HepG2 (cell line): ENCODE measurements around the gene CFAP61. TPM values are rescaled to one million over a fixed set of nuclear protein-coding genes. Genes with fewer than 3 reads are reported as not detected.

Experiments
- ATAC-seq: fragments of 200-7000 bp; cut with Tn5 transposase; 3 replicates; pipeline ENCODE4 v1.9.1; 2020; ENCODE audit warnings: mild to moderate bottlenecking, moderate library complexity
- BruUV-seq: library from RNA; stranded (reverse); fragments of 400-500 nt; replicated peaks from 2 replicates; lab custom pipeline; 2021; lab: Mats Ljungman, UMichigan
- CTCF ChIA-PET: fragments of 300-600 bp; formaldehyde crosslinking; extraction: SDS; loops from one replicate; lab custom pipeline; 2021; ENCODE audit warnings: low total read pairs, inconsistent platforms, low intra/inter-chr PET ratio; lab: Yijun Ruan, JAX
- POLR2A ChIA-PET: fragments of 350-600 bp; sonication (Branson Sonifier 250); formaldehyde crosslinking; loops from one replicate; lab custom pipeline; 2020; ENCODE audit warnings: antibody characterized with exemption, inconsistent platforms; lab: Yijun Ruan, JAX
- DNase-seq: peaks from one replicate; pipeline ENCODE4 v3.0.0-alpha.2; 2015; ENCODE audit warnings: low spot score
- FAIRE-seq: peaks from 3 replicates; lab custom pipeline; 2011; peaks lifted over from hg19 to GRCh38; lab: Jason Lieb, UNC
- H2AFZ ChIP-seq: one replicate; pipeline ENCODE4 v1.6.1; 2011; ENCODE audit warnings: low read length, inconsistent platforms
- H3K27ac ChIP-seq: fragments of 300-600 bp; 3 replicates; pipeline ENCODE4 v1.8.0; 2011; ENCODE audit warnings: mixed run types, mild to moderate bottlenecking, mixed read lengths, low read length, inconsistent platforms; ENCODE audit not compliant: insufficient read depth; ENCODE audit errors: extremely low read length
- H3K27me3 ChIP-seq, 2 experiments: fragments of 200-600 bp in 1 of 2; 2 replicates in 1 of 2; 3 replicates in 1 of 2; pipeline versions ENCODE4 v1.6.0 to v1.8.0; 2011; ENCODE audit warnings: low read length in 2 of 2, mild to moderate bottlenecking in 2 of 2, moderate library complexity in 2 of 2, inconsistent platforms in 1 of 2; ENCODE audit not compliant: insufficient read depth in 2 of 2, control insufficient read depth in 1 of 2
- H3K36me3 ChIP-seq, 2 experiments: fragments of 200-600 bp in 1 of 2; replicated peaks in 1 of 2; 2 replicates in 1 of 2; 3 replicates in 1 of 2; pipeline versions ENCODE4 v1.5.1 to v1.8.0; 2011; ENCODE audit warnings: low read length in 2 of 2, inconsistent platforms in 1 of 2; ENCODE audit not compliant: insufficient read depth in 2 of 2, control insufficient read depth in 1 of 2
- H3K4me1 ChIP-seq: 2 replicates; pipeline ENCODE4 v1.5.1; 2012; ENCODE audit warnings: low read length, inconsistent platforms; ENCODE audit not compliant: insufficient read depth
- H3K4me2 ChIP-seq: 2 replicates; pipeline ENCODE4 v1.6.0; 2011; ENCODE audit warnings: low read depth, low read length, inconsistent platforms
- H3K4me3 ChIP-seq, 3 experiments: fragments of 200-600 bp in 1 of 3; sonication (generic), shearing (Covaris generic) in 1 of 3; replicated peaks in 1 of 3; 2 replicates each; pipeline ENCODE4 v1.5.1; 2011 to 2016; ENCODE audit warnings: low read length in 3 of 3, inconsistent platforms in 2 of 3, low read depth in 2 of 3, mild to moderate bottlenecking in 2 of 3, control low read depth in 1 of 3, mixed read lengths in 1 of 3; ENCODE audit not compliant: insufficient read depth in 1 of 3
- H3K79me2 ChIP-seq: one replicate; pipeline ENCODE4 v1.6.1; 2011; ENCODE audit warnings: low read length, inconsistent platforms; ENCODE audit not compliant: insufficient read depth
- H3K9ac ChIP-seq: 2 replicates; pipeline ENCODE4 v1.6.0; 2011; ENCODE audit warnings: mild to moderate bottlenecking, low read depth, low read length, inconsistent platforms; ENCODE audit not compliant: insufficient read depth
- H3K9me3 ChIP-seq: 2 replicates; pipeline ENCODE4 v1.5.1; 2012; ENCODE audit warnings: mild to moderate bottlenecking, low read length
- H4K20me1 ChIP-seq: 2 replicates; pipeline ENCODE4 v1.6.0; 2011; ENCODE audit warnings: inconsistent platforms, mild to moderate bottlenecking, low read length, moderate library complexity; ENCODE audit not compliant: insufficient read depth
- ATF6 ChIP-seq: sonication (generic); formaldehyde crosslinking; conservative IDR thresholded peaks from 2 replicates; pipeline ENCODE4 v1.4.0; 2020; ENCODE audit warnings: missing genetic modification reagents
- FOXJ3 ChIP-seq: sonication (generic); formaldehyde crosslinking; IDR thresholded peaks from 2 replicates; pipeline ENCODE4 v1.4.0; 2020; ENCODE audit warnings: missing genetic modification reagents, mild to moderate bottlenecking, borderline replicate concordance
- IRF1 ChIP-seq: sonication (generic); formaldehyde crosslinking; IDR thresholded peaks from 2 replicates; pipeline ENCODE4 v1.4.0; 2020; ENCODE audit warnings: low read depth, mild to moderate bottlenecking, missing genetic modification reagents
- JDP2 ChIP-seq: sonication (generic); formaldehyde crosslinking; IDR thresholded peaks from 2 replicates; pipeline ENCODE4 v1.8.1; 2022; ENCODE audit warnings: missing genetic modification reagents, borderline replicate concordance
- SNRNP70 ChIP-seq: fragments of 200-400 bp; formaldehyde crosslinking; IDR thresholded peaks from 2 replicates; pipeline ENCODE4 v1.6.1; 2017; ENCODE audit warnings: mild to moderate bottlenecking, low read depth, low read length, moderate library complexity
- TFE3 ChIP-seq: IDR thresholded peaks from 2 replicates; pipeline ENCODE4 v1.6.1; 2016
- TRIM24 ChIP-seq: sonication (generic); formaldehyde crosslinking; IDR thresholded peaks from 2 replicates; pipeline ENCODE4 v1.8.0; 2022; ENCODE audit warnings: mild to moderate bottlenecking, missing genetic modification reagents
- U2AF1 ChIP-seq: fragments of 200-400 bp; formaldehyde crosslinking; optimal IDR thresholded peaks from 2 replicates; pipeline ENCODE3; 2017; ENCODE audit warnings: mild to moderate bottlenecking, low read depth, low read length
- ZFY ChIP-seq: sonication (generic); formaldehyde crosslinking; IDR thresholded peaks from 2 replicates; pipeline ENCODE4 v1.4.0; 2020; ENCODE audit warnings: missing genetic modification reagents
- ZHX1 ChIP-seq: sonication (generic); formaldehyde crosslinking; IDR thresholded peaks from 2 replicates; pipeline ENCODE4 v1.8.1; 2022; ENCODE audit warnings: low read depth, mild to moderate bottlenecking, missing genetic modification reagents
- ZMYM2 ChIP-seq: sonication (generic); formaldehyde crosslinking; IDR thresholded peaks from 2 replicates; pipeline ENCODE4 v1.8.0; 2022; ENCODE audit warnings: mild to moderate bottlenecking, missing genetic modification reagents
- ZNF20 ChIP-seq: sonication (generic); formaldehyde crosslinking; IDR thresholded peaks from 2 replicates; pipeline ENCODE4 v1.4.0; 2020; ENCODE audit warnings: mild to moderate bottlenecking, moderate library complexity, missing genetic modification reagents
- ZNF770 ChIP-seq: sonication (generic); formaldehyde crosslinking; IDR thresholded peaks from 2 replicates; pipeline ENCODE4 v1.5.0; 2020; ENCODE audit warnings: mild to moderate bottlenecking, missing genetic modification reagents
- in situ Hi-C: cut with HindIII; loops from 2 replicates; pipeline ENCODE4 v1.10.0; 2017; ENCODE audit warnings: low pct_unique_long_range_greater_than_20kb; ENCODE audit not compliant: extremely low pct_ligation_motif_present
- intact Hi-C: fragments of 100-400 bp; cut with micrococcal nuclease; formaldehyde crosslinking; loops from one replicate; pipeline ENCODE4 v1.10.0; 2022; ENCODE audit not compliant: unreplicated experiment
- polyA plus RNA-seq, 8 experiments: library from polyadenylated mRNA; depleted of rRNA in 3 of 8; stranded (reverse) in 7 of 8; unstranded in 1 of 8; fragments of >200 nt; fragmentation: Illumina TruSeq in 4 of 8; extraction: Trizol in 4 of 8; gene quantifications; 2 replicates each; pipeline versions ENCODE4 v1.2.1 to v1.2.3, GENCODE V29; 2011 to 2016; ENCODE audit warnings: low read depth in 4 of 8, missing spikeins in 1 of 8, mixed read lengths in 1 of 8; ENCODE audit not compliant: insufficient read depth in 1 of 8
- total RNA-seq, 5 experiments: library from RNA; depleted of rRNA; stranded (reverse); fragments of >200 nt; fragmentation: Illumina TruSeq; extraction: Trizol; gene quantifications; 2 replicates each; pipeline ENCODE4 v1.2.3, GENCODE V29; 2016; ENCODE audit warnings: low read depth in 1 of 5

CFAP61 gene
- total and polyA plus RNA-seq, 2 of the 13 experiments (the other 11 are each of a cell fraction or from before 2014, with no cell fraction given): 0.27 TPM; not detected in 1

- Histone ChIP-seq H3K4me1 (peaks cover 39% of the 10 kb centered on the region), H3K27ac (no peak overlapping the region), H4K20me1 (peaks cover 5% of the 10 kb centered on the region), H2AFZ (no peak overlapping the region), H3K27me3 (no peaks in the 10 kb centered on the region; a peak in 1 of 5 replicates), H3K4me3 (no peak overlapping the region), H3K9ac (no peak overlapping the region), H3K79me2 (peaks cover 94% of the 10 kb centered on the region), H3K36me3 (peaks cover 11 to 64% of the 10 kb centered on the region in 2 experiments), H3K9me3 (no peaks in the 10 kb centered on the region), H3K4me2 (no peak overlapping the region)
- intact Hi-C loops: no loop called here
- FAIRE-seq (no peak), ATAC-seq (no peak), DNase-seq (no peak)
- in situ Hi-C loops: no loop called here
- no TSS peak for BruUV-seq
- ChIA-PET POLR2A (interaction anchor here (0.9 kb wide), 1 partner anchor 30 kb away, joined by 4 read pairs; the partner anchor contains the start of genes CFAP61 and CRNKL1), CTCF (no interaction called here)
- TF ChIP-seq SNRNP70 (no peak), ZNF20 (CRISPR knock-in tag) (no peak), ZHX1 (CRISPR knock-in tag) (no peak), TFE3 (CRISPR knock-in tag) (no peak), FOXJ3 (no peak), IRF1 (CRISPR knock-in tag) (no peak), JDP2 (no peak), ZMYM2 (CRISPR knock-in tag) (no peak), U2AF1 (no peak), TRIM24 (CRISPR knock-in tag) (no peak), ZNF770 (CRISPR knock-in tag) (no peak), ATF6 (CRISPR knock-in tag) (no peak), ZFY (CRISPR knock-in tag) (no peak)
- TF ChIP-seq, all 625 proteins: peak for 0
These were observed 29.8 kb upstream of the CFAP61 start for GRCh38 chr20:20022498-20022897.
